GM18508 (cell line): ENCODE results near the gene RPL27.
"Not testable (repeated sequence)": the region's sequence is repeated elsewhere in the genome, so short reads cannot be mapped to it uniquely, and the experiment has no call there.

Experiments used
- ATAC-seq: cut with Tn5 transposase; IDR thresholded peaks from one replicate; pipeline ENCODE4 v1.9.1; 2021; ENCODE audit warnings: moderate number of reproducible peaks; ENCODE audit not compliant: insufficient read depth, unreplicated experiment

The RPL27 gene

GRCh38 chr17:42991471-42991870 is 6.7 kb upstream of the RPL27 start:
- no peak for ATAC-seq

- ATAC-seq, result no peak
Observed at GRCh38 chr17:42992872-42993271, 5.3 kb upstream of the RPL27 start.

GRCh38 chr17:42993913-42994312 is 4.3 kb upstream of the RPL27 start:
- ATAC-seq, result not testable (repeated sequence)

GRCh38 chr17:42997390-42997983 is 732 bp upstream of the RPL27 start:
- ATAC-seq, result no peak

DNA sequence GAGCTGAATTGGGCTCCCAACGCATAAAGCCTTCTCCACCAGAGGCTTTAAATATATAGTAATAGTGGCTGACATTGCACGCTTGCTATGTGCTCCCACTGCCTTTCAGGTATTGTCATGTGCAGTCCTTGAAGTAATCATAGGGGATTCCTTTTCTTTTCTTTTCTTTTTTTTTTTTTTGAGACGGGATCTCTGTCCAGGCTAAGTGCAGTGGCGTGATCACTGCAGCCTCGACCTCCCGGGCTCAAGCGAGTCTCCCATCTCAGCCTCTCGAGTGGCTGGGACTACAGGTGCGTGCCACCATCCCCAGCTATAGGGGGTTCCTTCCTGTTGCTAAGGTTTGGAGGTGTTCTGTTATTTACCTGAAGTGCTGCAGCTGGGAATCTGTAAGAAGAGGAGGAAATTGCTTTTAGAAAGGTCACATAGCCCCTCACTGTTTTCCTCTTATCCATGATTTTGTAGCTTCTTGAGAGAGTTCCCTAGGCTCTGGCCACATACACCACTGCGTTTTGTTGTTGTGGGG is 845 bp downstream of the RPL27 start:
- no peak for ATAC-seq

DNA sequence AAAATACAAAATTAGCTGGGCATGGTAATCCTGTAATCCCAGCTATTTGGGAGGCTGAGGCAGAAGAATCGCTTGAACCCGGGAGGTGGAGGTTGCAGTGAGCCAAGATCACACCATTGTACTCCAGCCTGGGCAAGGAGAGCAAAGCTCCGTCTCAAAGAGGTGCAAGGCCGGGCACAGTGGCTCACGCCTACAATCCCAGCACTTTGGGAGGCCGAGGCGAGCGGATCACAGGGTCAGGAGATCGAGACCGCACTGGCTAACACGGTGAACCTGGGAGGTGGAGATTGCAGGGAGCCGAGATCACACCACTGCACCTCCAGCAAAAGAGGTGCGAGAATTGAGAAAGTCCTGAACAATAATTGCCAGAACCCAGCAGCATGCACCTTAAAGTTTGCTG is 2.7 kb downstream of the RPL27 start:
- ATAC-seq, result not testable (repeated sequence)

- ATAC-seq, result no peak
Observed at GRCh38 chr17:43003542-43004172, 5.4 kb downstream of the RPL27 start.

GRCh38 chr17:43006639-43007551 is 8.7 kb downstream of the RPL27 start, which contains the start of gene IFI35:
TSS of gene IFI35 (plus strand) at chr17:43006784. CDS start at chr17:43006948, 164 bp downstream.
- no peak for ATAC-seq

GRCh38 chr17:43010667-43011308 is 12.6 kb downstream of the RPL27 start:
- ATAC-seq, result no peak

DNA sequence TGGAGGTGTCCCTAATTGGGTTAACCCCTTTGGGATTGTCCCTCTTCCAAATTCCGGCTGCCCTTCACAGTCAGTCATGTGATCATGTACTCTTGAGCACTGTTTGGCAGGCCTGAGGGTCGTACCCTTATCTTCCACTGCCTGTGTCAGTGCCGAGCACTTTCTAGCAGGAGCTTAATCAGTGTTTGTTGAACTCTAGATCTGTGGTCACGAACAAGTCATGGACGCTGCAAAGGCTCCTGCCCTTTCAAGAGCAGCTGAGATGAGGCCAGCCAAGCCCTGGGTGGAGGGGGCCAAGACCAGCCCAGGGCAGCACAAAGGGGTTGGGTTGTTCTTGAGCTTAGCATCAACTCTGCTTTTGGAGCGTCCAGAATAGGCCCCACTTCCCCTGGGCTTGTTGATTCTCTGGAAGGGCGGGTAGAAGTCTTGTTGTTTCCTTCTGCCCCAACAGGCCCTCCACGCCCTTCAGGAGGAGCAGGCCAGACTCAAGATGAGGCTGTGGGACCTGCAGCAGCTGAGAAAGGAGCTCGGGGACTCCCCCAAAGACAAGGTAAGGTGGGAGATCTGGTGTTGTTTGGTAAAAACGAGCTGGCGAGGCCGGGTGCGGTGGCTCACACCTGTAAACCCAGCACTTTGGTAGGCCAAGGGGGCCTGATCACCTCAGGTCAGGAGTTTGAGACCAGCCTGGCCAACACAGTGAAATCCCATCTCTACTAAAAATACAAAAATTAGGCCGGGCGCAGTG is 13.7 kb downstream of the RPL27 start:
- no peak for ATAC-seq

GRCh38 chr17:43013296-43013695 is 15.1 kb downstream of the RPL27 start:
- no peak for ATAC-seq

GRCh38 chr17:43014020-43014648 is 15.9 kb downstream of the RPL27 start:
- ATAC-seq, result no peak

DNA sequence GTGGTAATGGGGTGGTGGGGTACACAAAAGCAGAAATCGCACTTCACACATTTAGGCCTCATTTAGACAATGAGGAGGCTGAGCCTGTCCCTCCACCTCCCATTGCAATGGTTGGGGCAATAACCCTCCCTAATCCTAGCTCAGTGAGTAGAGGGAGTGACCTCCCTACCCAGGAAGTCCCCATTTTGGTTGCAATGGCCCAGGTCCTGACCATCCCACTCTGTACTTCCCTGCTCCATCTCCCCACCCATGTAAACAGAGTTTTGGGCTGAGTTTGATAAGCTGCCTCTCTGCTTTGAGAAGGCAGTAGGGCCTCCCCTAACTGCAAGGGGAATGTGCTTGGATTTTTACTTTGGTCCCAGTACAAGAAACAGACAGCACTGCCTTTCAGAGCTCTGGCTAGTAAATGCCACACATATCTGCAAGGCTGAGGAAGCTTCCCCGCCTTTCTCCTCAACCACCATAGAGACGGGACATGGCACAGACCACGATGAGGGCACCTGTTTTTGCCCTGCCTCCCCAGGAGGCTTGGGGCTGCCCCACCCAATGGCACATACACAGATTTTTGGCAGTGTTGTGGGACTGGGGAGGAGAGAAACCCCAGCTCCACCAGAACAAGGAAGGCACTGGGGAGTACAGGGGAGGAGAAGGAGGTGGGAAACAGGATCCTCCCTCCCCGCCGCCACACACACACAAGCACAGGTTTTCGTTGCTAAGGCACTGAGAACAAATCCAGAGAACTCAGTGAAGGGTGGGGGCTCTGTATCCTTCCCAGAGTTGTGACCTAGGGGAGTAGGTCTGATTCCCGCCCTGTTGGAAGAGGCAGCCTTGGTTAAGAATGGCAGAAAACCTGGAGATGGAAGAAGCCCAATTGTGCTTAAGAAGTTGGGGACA is 16.7 kb downstream of the RPL27 start:
- no peak for ATAC-seq

- ATAC-seq, result no peak
Observed at GRCh38 chr17:43015579-43015978, 17.4 kb downstream of the RPL27 start.

GRCh38 chr17:43016216-43016615 is 18.0 kb downstream of the RPL27 start:
- no peak for ATAC-seq

DNA sequence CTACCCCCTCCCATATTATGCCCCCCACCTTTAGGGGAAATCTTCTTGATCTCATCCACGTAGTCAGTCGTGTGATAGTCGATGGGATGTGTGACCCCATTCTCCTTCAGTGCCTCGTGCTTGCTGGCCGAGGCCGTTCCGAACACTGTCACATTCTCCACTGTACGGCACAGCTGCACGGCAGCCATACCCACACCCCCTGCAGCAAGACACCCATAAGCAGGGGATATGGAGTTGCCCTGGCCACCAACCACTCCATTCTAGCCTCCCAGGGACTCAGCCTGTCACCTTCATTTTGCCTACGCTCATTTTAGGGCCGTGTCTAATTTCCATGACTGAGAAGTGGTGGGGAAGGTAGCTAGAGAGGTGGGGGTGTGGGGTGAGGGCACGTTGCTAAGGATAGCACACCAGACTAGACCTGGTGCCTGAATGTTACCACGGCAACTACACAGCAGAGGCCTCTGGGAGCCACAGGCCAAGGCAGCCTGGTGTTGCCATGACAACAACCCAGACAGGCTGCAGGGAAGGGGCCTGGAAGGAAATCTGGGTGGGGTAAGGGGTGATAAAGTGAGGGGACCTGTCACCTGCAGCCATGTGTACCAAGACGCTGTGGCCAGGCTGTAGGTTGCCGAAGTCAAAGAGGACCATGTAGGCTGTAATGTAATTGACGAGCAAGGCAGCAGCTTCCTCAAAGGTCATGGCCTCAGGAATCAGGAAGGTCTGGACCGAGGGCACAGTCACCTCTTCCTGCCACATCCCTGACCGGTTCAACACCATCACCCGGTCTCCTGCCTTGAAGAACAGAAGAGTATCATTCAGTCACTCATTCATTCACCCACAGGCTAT is 20.0 kb downstream of the RPL27 start:
- no peak for ATAC-seq

DNA sequence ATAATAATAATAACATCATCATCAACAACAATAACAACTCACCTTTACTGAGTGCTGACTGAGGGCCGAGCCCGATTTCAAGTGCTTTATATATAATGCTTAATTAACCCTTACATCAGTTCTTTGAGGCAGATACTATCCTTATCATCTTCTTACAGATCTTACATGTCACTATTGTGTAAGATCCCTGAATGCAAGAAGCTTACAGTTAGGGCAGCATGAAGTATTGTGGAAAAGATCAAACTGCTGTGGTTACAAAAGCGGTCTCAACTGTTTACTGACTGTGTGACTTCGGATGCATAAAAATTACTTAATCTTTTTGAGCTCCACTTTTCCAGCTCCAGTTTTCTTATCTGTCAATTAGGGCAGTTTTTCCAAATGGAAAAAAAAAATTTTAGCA is 20.7 kb downstream of the RPL27 start:
- no peak for ATAC-seq
